Astrocyte of the cerebellum (primary cell): ENCODE data around the gene TRMT10A.

ENCODE experiments used
- DNase-seq: peaks from one replicate; pipeline ENCODE4 v3.0.0-alpha.2; 2011; ENCODE audit warnings: low read depth
- H3K4me3 ChIP-seq: 2 replicates; pipeline ENCODE4 v1.5.1; 2011; ENCODE audit warnings: mild to moderate bottlenecking, low read depth, low read length, moderate library complexity
- CTCF ChIP-seq: IDR thresholded peaks from 2 replicates; pipeline ENCODE4 v1.5.1; 2012; ENCODE audit warnings: low read length, low read depth, moderate library complexity, mild to moderate bottlenecking; ENCODE audit errors: missing control alignments
- in situ Hi-C: cut with HindIII; loops from 2 replicates; pipeline ENCODE4 v1.10.0; 2017; ENCODE audit warnings: low sequenced_read_pairs

TRMT10A gene, protein sequence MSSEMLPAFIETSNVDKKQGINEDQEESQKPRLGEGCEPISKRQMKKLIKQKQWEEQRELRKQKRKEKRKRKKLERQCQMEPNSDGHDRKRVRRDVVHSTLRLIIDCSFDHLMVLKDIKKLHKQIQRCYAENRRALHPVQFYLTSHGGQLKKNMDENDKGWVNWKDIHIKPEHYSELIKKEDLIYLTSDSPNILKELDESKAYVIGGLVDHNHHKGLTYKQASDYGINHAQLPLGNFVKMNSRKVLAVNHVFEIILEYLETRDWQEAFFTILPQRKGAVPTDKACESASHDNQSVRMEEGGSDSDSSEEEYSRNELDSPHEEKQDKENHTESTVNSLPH

GRCh38 chr4:99563310-99564186 is at the start of gene TRMT10A:
Gene TRMT10A, minus strand, starts transcription at chr4:99564039. Its CDS starts 4,701 bp downstream, at chr4:99559338.
- H3K4me3 ChIP-seq: peak within 1 kb of the TSS; percentile 78
- no peak for TF ChIP-seq CTCF
- DNase-seq: peak; percentile 97
- in situ Hi-C loops: no loop called here

DNA sequence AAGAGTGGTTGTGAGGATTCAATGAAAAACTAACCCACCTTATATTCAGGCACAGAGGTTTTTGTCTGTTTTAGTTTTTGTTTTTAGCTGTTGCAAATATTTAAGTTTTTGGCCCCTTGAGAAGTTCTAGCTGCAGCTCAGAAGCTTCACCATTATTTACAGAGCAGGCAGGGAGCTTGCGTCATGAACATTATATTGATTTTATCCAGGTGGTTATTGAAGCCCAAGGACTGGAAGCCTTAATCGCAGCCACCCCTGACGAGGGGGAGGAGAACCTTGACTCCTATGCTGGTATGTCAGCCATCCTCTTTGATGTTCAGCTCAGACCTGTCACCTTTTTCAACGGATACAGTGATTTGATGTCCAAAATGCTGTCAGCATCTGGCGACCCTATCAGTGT is 48.9 kb upstream of the TRMT10A start:
- no peak for TF ChIP-seq CTCF
- no peak overlapping the region for H3K4me3 ChIP-seq
- no peak for DNase-seq
- in situ Hi-C loops: no loop called here

- DNase-seq: no peak
- in situ Hi-C loops: no loop called here
- TF ChIP-seq CTCF: no peak
- no peak overlapping the region for H3K4me3 ChIP-seq
These were observed 48.4 kb upstream of the TRMT10A start for GRCh38 chr4:99612281-99612680.

DNA sequence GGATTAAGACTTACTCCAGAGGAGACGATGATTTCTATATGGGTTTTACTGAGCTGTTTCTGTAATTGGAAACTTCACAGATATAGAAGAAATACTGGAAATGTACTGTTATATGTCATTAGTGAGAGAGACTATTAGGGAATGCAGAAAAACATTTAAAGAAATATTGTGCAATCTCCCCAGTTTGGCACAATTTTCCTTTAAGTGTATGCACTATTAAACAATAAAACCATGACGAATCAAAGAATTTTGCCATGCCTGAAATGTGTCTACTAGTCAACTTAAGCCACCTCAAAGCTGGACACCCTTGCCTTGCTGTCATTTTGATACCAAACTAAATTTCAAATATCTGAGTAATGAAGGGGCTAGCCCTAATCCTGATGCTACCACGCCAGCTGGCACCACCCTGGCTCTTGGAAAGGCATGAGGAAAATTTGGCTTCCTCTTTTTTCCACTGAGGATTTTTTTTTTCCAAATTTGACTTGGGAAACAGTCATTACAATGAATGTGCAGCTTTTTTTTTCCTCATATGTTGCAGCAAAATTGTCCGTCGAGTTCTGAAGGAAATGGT is 46.9 kb upstream of the TRMT10A start:
- DNase-seq: peak; percentile 77
- no peak overlapping the region for H3K4me3 ChIP-seq
- in situ Hi-C loops: no loop called here
- no peak for TF ChIP-seq CTCF

DNA sequence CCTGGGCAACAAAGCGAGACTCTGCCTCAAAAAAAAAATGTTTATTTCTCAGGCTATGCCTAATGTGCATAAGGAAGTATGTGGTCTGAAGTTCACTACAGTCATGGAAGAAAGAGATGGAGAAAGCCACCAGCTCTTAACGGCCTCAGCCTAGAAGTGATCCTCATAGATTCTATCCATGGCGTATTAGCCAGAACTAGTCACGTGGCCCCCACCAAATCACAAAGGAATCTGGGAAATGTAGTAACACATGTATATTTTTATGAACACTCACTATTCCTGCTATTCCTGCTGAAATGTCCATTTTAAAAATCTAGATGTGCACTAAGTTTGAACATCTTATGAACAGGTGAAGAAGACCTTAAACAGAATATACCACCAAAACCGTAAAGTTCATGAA is 44.6 kb upstream of the TRMT10A start:
- H3K4me3 ChIP-seq: no peak overlapping the region
- no peak for TF ChIP-seq CTCF
- no peak for DNase-seq
- in situ Hi-C loops: no loop called here

DNA sequence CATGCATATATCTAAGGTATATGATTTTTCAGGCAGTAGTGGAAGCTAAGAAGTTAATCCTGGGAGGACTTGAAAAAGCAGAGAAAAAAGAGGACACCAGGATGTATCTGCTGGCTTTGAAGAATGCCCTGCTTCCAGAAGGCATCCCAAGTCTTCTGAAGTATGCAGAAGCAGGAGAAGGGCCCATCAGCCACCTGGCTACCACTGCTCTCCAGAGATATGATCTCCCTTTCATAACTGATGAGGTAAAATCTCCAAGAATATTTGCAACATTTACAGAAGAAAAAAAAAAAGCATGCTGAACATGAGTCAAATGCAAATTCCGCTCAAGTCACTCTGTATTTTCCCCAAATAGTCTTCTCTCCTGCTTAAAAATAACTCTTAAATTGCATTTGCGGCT is 42.9 kb upstream of the TRMT10A start:
- DNase-seq: no peak
- H3K4me3 ChIP-seq: no peak overlapping the region
- no peak for TF ChIP-seq CTCF
- in situ Hi-C loops: no loop called here
